ENCODE data around the gene PODXL2. TPM values are rescaled to one million over a fixed set of nuclear protein-coding genes. Genes with fewer than 3 reads are reported as not detected.

PODXL2 gene
- total RNA-seq, 1 experiment from 2014 or later, result 33.6 TPM

DNA sequence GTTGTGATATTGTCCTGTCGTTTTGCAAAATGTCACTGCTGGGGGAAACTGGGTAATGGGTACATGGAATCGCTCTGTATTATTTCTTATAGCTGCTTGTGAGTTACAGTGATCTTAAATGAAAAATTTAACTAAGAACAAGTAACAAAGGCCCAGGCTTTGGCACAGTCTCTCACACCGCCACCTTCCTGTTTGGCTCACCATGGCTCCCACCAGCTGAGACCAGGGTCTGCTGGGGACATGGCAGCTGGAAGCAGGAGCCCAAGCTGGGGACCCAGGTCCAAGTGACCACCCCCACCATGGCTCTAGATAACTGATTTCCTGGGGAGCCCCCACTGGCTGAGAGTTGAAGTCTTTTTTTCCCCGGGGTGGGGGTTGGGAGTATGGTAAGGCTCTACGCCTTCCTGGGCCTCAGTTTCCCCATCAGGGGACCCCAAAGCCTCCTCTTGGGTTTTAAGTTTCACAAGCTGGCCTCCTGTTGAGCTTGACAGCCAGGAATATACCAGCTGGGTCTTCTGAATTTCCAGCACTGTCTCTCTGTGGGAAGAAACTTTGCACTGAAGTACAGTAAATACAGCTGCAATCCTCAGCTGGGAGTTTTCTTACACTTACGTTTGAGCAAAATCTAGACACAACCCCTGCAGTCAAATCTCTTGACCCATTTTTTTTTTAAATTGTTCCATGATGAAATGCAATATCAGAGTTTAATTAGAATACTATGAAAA, 69.9 kb downstream of the PODXL2 start (continued):
- no peak for TF ChIP-seq ZNF671 (CRISPR knock-in tag; IDR thresholded peaks at IDR 0.05)

GRCh38 chr3:127699416-127700300, 70.7 kb downstream of the PODXL2 start:
- TF ChIP-seq PRDM15 (CRISPR knock-in tag; IDR thresholded peaks at IDR 0.05) (no peak), TCF7 (CRISPR knock-in tag; IDR thresholded peaks at IDR 0.05; ENCODE audit: low read depth) (no peak), OVOL2 (CRISPR knock-in tag; IDR thresholded peaks at IDR 0.05; ENCODE audit: borderline replicate concordance) (no peak), KAT7 (CRISPR knock-in tag; IDR thresholded peaks at IDR 0.05; ENCODE audit: borderline replicate concordance) (no peak), ATF1 (CRISPR knock-in tag; IDR thresholded peaks at IDR 0.05) (no peak), ERG (CRISPR knock-in tag; IDR thresholded peaks at IDR 0.05) (no peak), FOXP1 (CRISPR knock-in tag; IDR thresholded peaks at IDR 0.05; ENCODE audit: borderline replicate concordance) (no peak)
- TF ChIP-seq, protein P1, sequence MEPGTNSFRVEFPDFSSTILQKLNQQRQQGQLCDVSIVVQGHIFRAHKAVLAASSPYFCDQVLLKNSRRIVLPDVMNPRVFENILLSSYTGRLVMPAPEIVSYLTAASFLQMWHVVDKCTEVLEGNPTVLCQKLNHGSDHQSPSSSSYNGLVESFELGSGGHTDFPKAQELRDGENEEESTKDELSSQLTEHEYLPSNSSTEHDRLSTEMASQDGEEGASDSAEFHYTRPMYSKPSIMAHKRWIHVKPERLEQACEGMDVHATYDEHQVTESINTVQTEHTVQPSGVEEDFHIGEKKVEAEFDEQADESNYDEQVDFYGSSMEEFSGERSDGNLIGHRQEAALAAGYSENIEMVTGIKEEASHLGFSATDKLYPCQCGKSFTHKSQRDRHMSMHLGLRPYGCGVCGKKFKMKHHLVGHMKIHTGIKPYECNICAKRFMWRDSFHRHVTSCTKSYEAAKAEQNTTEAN (CRISPR knock-in tag; IDR thresholded peaks at IDR 0.05), result no peak
- ATAC-seq, result no peak
- H3K27ac Mint-ChIP-seq, result no peak overlapping the region
- no peaks in the 10 kb centered on the region for H3K36me3 Mint-ChIP-seq
- H3K9me3 Mint-ChIP-seq, result peaks cover 17% of the 10 kb centered on the region
- H3K4me1 Mint-ChIP-seq, result peaks cover 3% of the 10 kb centered on the region
- POLR2A ChIA-PET, result no interaction called here
- H3K27me3 Mint-ChIP-seq (ENCODE audit: low read depth), result no peaks in the 10 kb centered on the region
- CTCF ChIA-PET, result interaction anchor here (0.7 to 1.1 kb wide), 4 partner anchors 8 to 124 kb away, joined by 3 to 4 read pairs (median 3); no protein-coding TSS in a partner anchor
- no peak for DNase-seq (ENCODE audit: low spot score)
- no peak overlapping the region for H3K4me3 Mint-ChIP-seq

DNA sequence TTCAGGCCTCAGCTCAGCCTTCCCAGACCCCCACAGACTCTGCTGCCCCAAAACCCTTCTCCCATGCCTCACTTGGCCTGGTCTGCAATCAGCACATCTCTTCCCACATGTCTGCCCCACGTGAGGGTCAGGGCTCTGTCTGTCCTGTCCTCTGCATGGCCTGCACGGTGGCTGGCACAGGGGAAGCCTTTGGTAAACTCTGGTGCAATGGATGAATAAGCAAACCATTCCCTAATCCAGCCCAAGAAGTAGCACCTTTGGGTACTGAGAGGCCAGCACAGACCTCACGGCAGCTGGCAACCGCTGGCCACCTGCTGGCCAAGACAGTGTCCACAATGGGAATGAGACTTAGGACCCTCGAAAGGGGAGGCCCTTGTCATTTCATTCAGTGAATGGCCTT, 71.4 kb downstream of the PODXL2 start:
- Mint-ChIP-seq H3K4me1 (peaks cover 3% of the 10 kb centered on the region), H3K36me3 (no peaks in the 10 kb centered on the region), H3K4me3 (no peak overlapping the region), H3K9me3 (peaks cover 20% of the 10 kb centered on the region), H3K27me3 (ENCODE audit: low read depth) (no peaks in the 10 kb centered on the region), H3K27ac (no peak overlapping the region)
- no peak for ATAC-seq
- ChIA-PET POLR2A (interaction anchor here (0.6 kb wide), 1 partner anchor 13 kb away, joined by 3 read pairs; no protein-coding TSS in a partner anchor), CTCF (interaction anchor here (0.7 to 1.1 kb wide), 3 partner anchors 8 to 71 kb away, joined by 3 read pairs; no protein-coding TSS in a partner anchor)
- no peak for TF ChIP-seq ZNF396 (CRISPR knock-in tag; IDR thresholded peaks at IDR 0.05; ENCODE audit: borderline replicate concordance)
- TF ChIP-seq USF1 (CRISPR knock-in tag; IDR thresholded peaks at IDR 0.05), result no peak
- TF ChIP-seq OVOL2 (CRISPR knock-in tag; IDR thresholded peaks at IDR 0.05; ENCODE audit: borderline replicate concordance), result no peak
- TF ChIP-seq IRF1 (CRISPR knock-in tag; IDR thresholded peaks at IDR 0.05), result no peak
- no peak for TF ChIP-seq AFF4 (CRISPR knock-in tag; IDR thresholded peaks at IDR 0.05; ENCODE audit: borderline replicate concordance)
- TF ChIP-seq ZNF416 (CRISPR knock-in tag; IDR thresholded peaks at IDR 0.05), result no peak
- no peak for TF ChIP-seq FOXP1 (CRISPR knock-in tag; IDR thresholded peaks at IDR 0.05; ENCODE audit: borderline replicate concordance)
- no peak for TF ChIP-seq ESRRA (CRISPR knock-in tag; IDR thresholded peaks at IDR 0.05; ENCODE audit: borderline replicate concordance)
- no peak for TF ChIP-seq NR3C1 (CRISPR knock-in tag; conservative IDR thresholded peaks at IDR 0.05; ENCODE audit: low read depth)
- DNase-seq (ENCODE audit: low spot score), result no peak
